Measurements from ENCODE around the gene CD109. TPM values are rescaled to one million over a fixed set of nuclear protein-coding genes. Genes with fewer than 3 reads are reported as not detected.
"Not testable (repeated sequence)": the region's sequence is repeated elsewhere in the genome, so short reads cannot be mapped to it uniquely, and the experiment has no call there.

CD109 gene
- total and polyA plus RNA-seq, 2 experiments from 2014 or later = 3.0 to 8.2 TPM

- H3K4me3 ChIP-seq = no peak overlapping the region
- no peaks in the 10 kb centered on the region for H3K9me3 ChIP-seq (ENCODE audit: low read depth)
- no peaks in the 10 kb centered on the region for H3K9me2 ChIP-seq (replicated peaks; ENCODE audit: insufficient read depth)
- no peaks in the 10 kb centered on the region for H3K4me1 ChIP-seq (ENCODE audit: insufficient read depth)
- no peak for TF ChIP-seq EZH2phosphoT487 (IDR thresholded peaks at IDR 0.05; ENCODE audit: low read depth, severe bottlenecking, unreplicated experiment)
- TF ChIP-seq CTCF (IDR thresholded peaks at IDR 0.05; ENCODE audit: poor library complexity) = no peak
- no peak for TF ChIP-seq EZH2 (IDR thresholded peaks at IDR 0.05; ENCODE audit: borderline replicate concordance)
- 81% methylated on average over 2 of the region's 2 CpGs for WGBS (ENCODE audit: low lambda C conversion rate, missing lambda C conversion rate)
- no peak overlapping the region for H2AFZ ChIP-seq
- H3K27me3 ChIP-seq = no peaks in the 10 kb centered on the region
- H3K27ac ChIP-seq = no peak overlapping the region
- H4K20me1 ChIP-seq (ENCODE audit: insufficient read depth, poor library complexity, severe bottlenecking) = no peaks in the 10 kb centered on the region
- H3K4me2 ChIP-seq = no peak overlapping the region
- no peak for DNase-seq (ENCODE audit: low spot score)
- no peaks in the 10 kb centered on the region for H3K36me3 ChIP-seq (replicated peaks; ENCODE audit: insufficient read depth, low read depth)
- no peaks in the 10 kb centered on the region for H3K79me2 ChIP-seq
Measured at GRCh38 chr6:73830119-73830518, 134.1 kb downstream of the CD109 start.

- DNase-seq (ENCODE audit: low spot score) = no peak
- H3K27ac ChIP-seq = no peak overlapping the region
- H3K4me3 ChIP-seq = no peak overlapping the region
- no peak overlapping the region for H3K4me2 ChIP-seq
- 68% methylated on average over 1 of the region's 1 CpG for WGBS (ENCODE audit: low lambda C conversion rate, missing lambda C conversion rate)
- no peaks in the 10 kb centered on the region for H3K27me3 ChIP-seq
- no peaks in the 10 kb centered on the region for H4K20me1 ChIP-seq (ENCODE audit: insufficient read depth, poor library complexity, severe bottlenecking)
- no peaks in the 10 kb centered on the region for H3K4me1 ChIP-seq (ENCODE audit: insufficient read depth)
- H3K9me3 ChIP-seq (ENCODE audit: low read depth) = no peaks in the 10 kb centered on the region
- H3K36me3 ChIP-seq (replicated peaks; ENCODE audit: insufficient read depth, low read depth) = no peaks in the 10 kb centered on the region
- no peak overlapping the region for H2AFZ ChIP-seq
- no peaks in the 10 kb centered on the region for H3K79me2 ChIP-seq
- TF ChIP-seq EZH2 (IDR thresholded peaks at IDR 0.05; ENCODE audit: borderline replicate concordance) (no peak), CTCF (IDR thresholded peaks at IDR 0.05; ENCODE audit: poor library complexity) (no peak), EZH2phosphoT487 (IDR thresholded peaks at IDR 0.05; ENCODE audit: low read depth, severe bottlenecking, unreplicated experiment) (no peak)
- no peaks in the 10 kb centered on the region for H3K9me2 ChIP-seq (replicated peaks; ENCODE audit: insufficient read depth)
Measured at GRCh38 chr6:73832313-73832712, 136.3 kb downstream of the CD109 start.

- not testable (repeated sequence) for H4K20me1 ChIP-seq (ENCODE audit: insufficient read depth, poor library complexity, severe bottlenecking); H3K36me3 ChIP-seq (replicated peaks; ENCODE audit: insufficient read depth, low read depth); H3K4me3 ChIP-seq
Measured at GRCh38 chr6:73844696-73845095, 148.7 kb downstream of the CD109 start.

GRCh38 chr6:73851048-73851447 is 155.0 kb downstream of the CD109 start:
- not testable (repeated sequence) for H3K4me1 ChIP-seq (ENCODE audit: insufficient read depth); H4K20me1 ChIP-seq (ENCODE audit: insufficient read depth, poor library complexity, severe bottlenecking); H3K9me3 ChIP-seq (ENCODE audit: low read depth); H3K9me2 ChIP-seq (replicated peaks; ENCODE audit: insufficient read depth); H3K4me3 ChIP-seq; H2AFZ ChIP-seq; H3K79me2 ChIP-seq; H3K36me3 ChIP-seq (replicated peaks; ENCODE audit: insufficient read depth, low read depth); H3K27me3 ChIP-seq; DNase-seq (ENCODE audit: low spot score); H3K4me2 ChIP-seq; H3K27ac ChIP-seq
- WGBS (ENCODE audit: low lambda C conversion rate, missing lambda C conversion rate) = 97% methylated on average over 11 of the region's 25 CpGs

More at GRCh38 chr6:73844696-73845095, 148.7 kb downstream of the CD109 start:
- not testable (repeated sequence) for H3K4me2 ChIP-seq; H3K9me3 ChIP-seq (ENCODE audit: low read depth); H3K79me2 ChIP-seq; DNase-seq (ENCODE audit: low spot score); H3K4me1 ChIP-seq (ENCODE audit: insufficient read depth); H2AFZ ChIP-seq; H3K9me2 ChIP-seq (replicated peaks; ENCODE audit: insufficient read depth); H3K27me3 ChIP-seq; H3K27ac ChIP-seq

All from hepatocyte (in vitro differentiated cells).